GM12864 (cell line): ENCODE measurements around the gene RNF130.

ENCODE experiments used
- DNase-seq: peaks from one replicate; pipeline ENCODE4 v3.0.0-alpha.2; 2011; ENCODE audit warnings: low read depth
- H3K4me3 ChIP-seq: 2 replicates; pipeline ENCODE4 v1.5.1; 2011; ENCODE audit warnings: mild to moderate bottlenecking, low read depth, low read length, control low read depth
- CTCF ChIP-seq: IDR thresholded peaks from 2 replicates; pipeline ENCODE4 v1.5.1; 2011; ENCODE audit warnings: low read depth, mild to moderate bottlenecking, moderate library complexity, low read length, control low read depth, inconsistent platforms; ENCODE audit errors: missing control alignments

RNF130 gene

GRCh38 chr5:180097926-180098325, 26.4 kb upstream of the RNF130 start:
- H3K4me3 ChIP-seq: no peak overlapping the region
- no peak for TF ChIP-seq CTCF
- DNase-seq: no peak

- TF ChIP-seq CTCF: no peak
- DNase-seq: no peak
- no peak overlapping the region for H3K4me3 ChIP-seq
Observed at GRCh38 chr5:180097163-180097894, 25.8 kb upstream of the RNF130 start.

GRCh38 chr5:180096616-180097015, 25.1 kb upstream of the RNF130 start:
- TF ChIP-seq CTCF: no peak
- H3K4me3 ChIP-seq: no peak overlapping the region
- no peak for DNase-seq

- no peak for DNase-seq
- TF ChIP-seq CTCF: no peak
- H3K4me3 ChIP-seq: no peak overlapping the region
Observed at GRCh38 chr5:180095545-180095944, 24.0 kb upstream of the RNF130 start.

GRCh38 chr5:180093651-180094382, 22.3 kb upstream of the RNF130 start:
- DNase-seq: no peak
- no peak overlapping the region for H3K4me3 ChIP-seq
- no peak for TF ChIP-seq CTCF

GRCh38 chr5:180093241-180093640, 21.7 kb upstream of the RNF130 start:
- TF ChIP-seq CTCF: no peak
- H3K4me3 ChIP-seq: no peak overlapping the region
- DNase-seq: no peak
